GM03348 (cell line): ENCODE results near the gene HAUS3.
"Not testable (repeated sequence)": the region's sequence is repeated elsewhere in the genome, so short reads cannot be mapped to it uniquely, and the experiment has no call there.

Experiments
- DNase-seq: peaks from one replicate; pipeline ENCODE4 v3.0.0; 2012; ENCODE audit warnings: low spot score

Gene HAUS3

GRCh38 chr4:2275546-2276251 is 33.8 kb upstream of the HAUS3 start:
- DNase-seq: no peak

DNA sequence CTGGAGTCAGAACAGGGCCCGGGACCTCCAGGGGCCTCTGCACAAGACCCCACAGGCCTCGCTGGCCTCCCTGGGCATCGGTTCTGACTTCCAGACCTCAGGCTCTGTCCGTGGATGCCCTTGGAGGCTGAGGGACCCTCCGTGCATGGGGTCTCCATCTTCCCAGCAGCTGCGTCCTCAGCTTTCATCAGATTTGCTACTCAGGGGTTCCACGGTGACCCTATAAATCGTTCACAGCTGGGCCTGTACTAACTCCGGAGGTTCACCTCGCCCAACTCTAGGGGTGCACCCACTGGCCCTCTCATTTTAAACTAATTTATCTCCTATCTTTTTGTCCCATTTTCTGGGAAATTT is 33.1 kb upstream of the HAUS3 start:
- not testable (repeated sequence) for DNase-seq

DNA sequence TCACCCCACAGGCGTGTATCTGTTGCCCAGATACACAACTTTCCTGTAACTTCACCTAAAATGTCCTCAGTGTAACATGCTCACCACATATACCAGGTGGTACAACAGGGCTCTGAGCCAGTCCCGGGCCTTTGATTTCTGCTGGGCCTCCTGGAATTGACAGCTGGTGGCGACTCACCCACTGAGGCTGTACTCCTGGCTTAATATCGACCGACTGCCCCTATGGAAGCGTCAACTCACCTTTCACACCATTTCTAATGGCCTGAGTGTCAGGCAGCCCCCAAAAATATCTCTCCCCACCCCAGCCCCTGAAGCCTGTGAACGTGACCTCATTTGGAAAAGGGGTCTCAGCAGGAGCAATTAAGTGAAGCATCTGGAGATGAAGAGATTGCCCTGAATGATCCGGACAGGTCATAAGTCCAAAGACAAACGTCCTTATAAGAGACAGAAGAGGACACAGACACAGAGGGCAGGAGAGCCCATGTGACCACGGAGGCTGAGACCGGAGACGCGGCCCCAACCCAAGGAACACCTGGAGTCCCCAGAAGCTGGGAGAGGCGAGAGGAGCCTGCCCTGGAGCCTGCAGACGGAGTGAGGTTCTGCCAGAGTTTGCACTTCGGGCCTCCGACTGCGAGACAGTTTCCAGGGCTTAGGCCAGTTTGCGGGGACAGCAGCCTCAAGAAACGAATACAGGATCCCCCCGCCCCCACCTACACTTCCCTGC is 32.6 kb upstream of the HAUS3 start:
- no peak for DNase-seq

DNA sequence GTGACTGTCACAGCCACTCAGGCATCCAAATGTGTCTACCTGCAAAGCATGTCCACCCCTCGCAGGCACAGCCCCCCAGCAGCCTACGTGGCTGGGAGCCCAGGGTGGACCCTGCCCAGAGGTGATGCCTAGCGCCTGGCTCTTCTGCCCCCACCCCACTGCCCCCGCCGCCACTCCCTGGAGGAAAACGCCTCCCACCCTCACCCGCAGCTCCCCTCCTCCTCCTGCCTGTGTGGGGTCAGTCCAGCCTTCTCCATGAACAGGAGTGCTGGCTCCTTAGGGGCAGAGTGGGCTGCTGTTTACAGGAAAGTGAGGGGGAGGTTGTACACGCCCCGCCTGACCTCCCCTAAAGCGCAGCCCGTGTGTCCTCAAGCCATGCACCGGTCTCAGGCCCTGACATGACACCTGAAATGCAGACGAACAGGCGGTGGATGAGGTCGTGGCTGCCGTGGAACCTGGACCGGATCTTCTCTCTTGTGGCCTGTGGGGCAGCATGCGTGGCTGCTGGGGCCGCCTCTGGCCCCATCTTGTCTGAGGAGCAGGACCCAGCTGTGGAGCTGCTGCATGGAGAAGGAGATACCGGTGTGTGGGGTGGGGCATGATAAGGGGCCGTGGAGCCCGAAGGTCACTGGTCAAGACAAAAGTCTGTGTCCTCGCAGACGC is 31.9 kb upstream of the HAUS3 start:
- DNase-seq: no peak

DNA sequence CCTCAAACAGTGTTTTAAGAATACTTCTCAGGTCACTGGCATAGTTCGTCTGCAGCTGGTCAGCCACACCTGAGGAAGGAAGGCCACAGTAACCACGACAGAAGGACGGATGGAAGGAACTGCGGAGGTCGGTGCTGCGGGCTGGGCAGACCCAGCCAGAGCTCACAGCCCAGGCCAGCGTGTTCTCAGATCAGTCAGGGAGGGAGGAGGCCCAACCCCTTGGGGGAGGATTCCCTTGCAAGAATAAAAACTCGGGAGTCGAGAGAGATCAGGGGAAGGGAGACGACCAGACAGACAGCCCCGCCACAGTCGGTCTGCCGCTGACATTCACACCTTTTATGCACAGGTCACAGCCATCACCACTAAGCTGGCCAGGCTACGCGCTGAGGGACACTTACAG is 31.3 kb upstream of the HAUS3 start:
- DNase-seq: no peak

DNA sequence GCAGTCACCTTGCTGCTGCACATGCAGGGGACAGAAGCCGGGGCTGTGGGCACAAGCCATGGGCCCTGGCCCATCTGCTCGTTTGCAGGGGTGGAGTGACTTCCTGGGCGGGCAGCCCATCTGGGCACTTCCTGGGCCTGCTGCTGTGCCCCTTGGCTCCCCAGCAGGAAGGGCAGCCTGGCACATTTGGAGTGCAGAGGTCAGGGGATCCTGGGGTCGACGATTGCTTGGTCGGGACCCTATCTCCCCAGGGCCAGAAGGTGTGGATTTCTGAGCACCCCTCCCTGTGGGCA is 30.9 kb upstream of the HAUS3 start:
- no peak for DNase-seq

- no peak for DNase-seq
Observed at GRCh38 chr4:2272026-2272827, 30.3 kb upstream of the HAUS3 start.

DNA sequence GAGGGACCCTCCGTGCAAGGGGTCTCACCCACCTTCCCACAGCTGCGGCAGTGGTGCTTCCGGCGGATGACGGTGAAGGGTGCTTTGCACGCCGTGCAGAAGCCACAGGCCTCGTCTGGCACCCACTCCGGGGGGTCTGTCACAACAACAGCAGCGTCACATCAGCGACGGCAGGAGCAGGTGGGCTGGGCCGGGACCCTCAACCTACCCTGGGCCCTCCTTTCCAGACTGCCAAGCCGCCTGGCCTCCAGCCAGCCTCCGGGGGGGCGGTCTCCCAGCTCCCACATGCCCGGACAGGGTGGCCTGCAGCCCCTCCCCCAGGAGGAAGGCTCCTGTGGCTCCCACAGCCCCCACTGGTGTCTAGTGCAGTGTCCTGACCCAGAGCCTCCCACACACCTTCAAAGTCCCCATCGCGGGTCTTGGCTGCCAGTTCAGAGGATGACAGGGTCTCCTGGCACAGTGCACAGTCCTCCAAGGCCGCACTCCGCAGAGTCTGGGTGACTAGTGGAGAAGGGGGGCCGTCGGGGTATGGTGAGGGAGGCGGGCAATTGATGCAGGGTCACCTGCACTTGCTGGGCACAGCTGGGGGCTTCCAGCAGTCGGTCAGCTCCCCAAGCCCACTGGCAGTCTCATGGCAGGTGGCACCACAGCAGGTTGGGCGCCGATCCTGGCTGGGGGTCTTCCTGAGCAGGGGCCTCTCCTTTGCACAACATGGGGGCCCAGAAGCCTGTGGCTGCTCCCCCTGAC is 29.5 kb upstream of the HAUS3 start:
- DNase-seq: no peak

GRCh38 chr4:2270341-2271165 is 28.6 kb upstream of the HAUS3 start:
- DNase-seq: no peak

- DNase-seq: no peak
Observed at GRCh38 chr4:2269618-2270163, 27.8 kb upstream of the HAUS3 start.

GRCh38 chr4:2269206-2269531 is 27.2 kb upstream of the HAUS3 start:
- no peak for DNase-seq

GRCh38 chr4:2268357-2269205 is 26.7 kb upstream of the HAUS3 start:
- no peak for DNase-seq

GRCh38 chr4:2267841-2268240 is 25.9 kb upstream of the HAUS3 start:
- DNase-seq: no peak

DNA sequence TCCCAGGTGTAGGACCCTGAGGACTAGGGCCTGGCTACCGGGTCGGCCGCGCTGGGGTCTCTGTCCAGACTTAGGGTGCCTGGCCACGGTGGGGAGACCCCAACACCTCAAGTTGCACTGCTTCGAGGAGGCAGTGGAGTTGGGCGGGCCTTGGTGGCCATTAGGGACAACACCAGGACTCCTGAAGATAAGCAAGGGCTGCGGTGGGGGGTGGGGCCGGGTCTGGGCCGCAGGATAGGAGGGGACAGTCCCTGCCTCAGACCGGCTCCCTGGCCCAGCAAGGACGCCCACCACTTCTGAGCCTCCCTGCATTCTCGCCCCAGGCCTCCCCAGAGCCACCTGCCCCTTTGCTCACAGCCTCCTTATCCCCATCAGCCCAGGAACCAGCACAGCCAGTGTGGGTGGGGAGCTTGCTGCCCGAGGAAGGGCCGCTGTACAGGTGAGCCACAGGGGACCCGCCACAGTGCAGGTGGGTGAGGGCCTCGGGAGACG is 25.4 kb upstream of the HAUS3 start:
- DNase-seq: no peak

- no peak for DNase-seq
Observed at GRCh38 chr4:2266821-2267220, 24.9 kb upstream of the HAUS3 start.

DNA sequence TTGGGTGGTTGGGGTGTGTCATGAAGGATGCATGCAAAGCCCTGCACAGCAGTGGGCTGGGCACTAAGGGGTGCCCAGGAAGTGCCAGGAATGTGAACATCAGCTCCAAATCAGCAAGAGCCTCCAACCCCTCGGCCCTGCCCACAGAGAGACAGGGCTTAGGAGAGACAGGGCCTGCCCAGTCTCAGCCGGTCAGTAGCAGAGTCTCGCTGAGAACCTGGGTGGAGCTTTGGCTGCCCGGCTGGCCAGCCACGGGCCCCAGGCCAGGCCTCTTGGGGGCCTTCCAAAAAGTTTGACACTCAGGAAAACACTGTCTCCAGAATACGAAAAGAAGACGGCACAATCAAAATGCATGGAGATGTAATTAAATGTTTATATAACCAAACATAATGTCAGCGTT is 24.3 kb upstream of the HAUS3 start:
- DNase-seq: peak; percentile 90

GRCh38 chr4:2265113-2266110 is 23.5 kb upstream of the HAUS3 start:
- no peak for DNase-seq

- DNase-seq: no peak
Observed at GRCh38 chr4:2264481-2265041, 22.6 kb upstream of the HAUS3 start.
